Activated CD8-positive, alpha-beta memory T cell treated with anti-CD3 and anti-CD28 coated beads for 24 hours (primary cell): ENCODE measurements around the gene PTGER1.
"Not testable (repeated sequence)": the region's sequence is repeated elsewhere in the genome, so short reads cannot be mapped to it uniquely, and the experiment has no call there.

ENCODE experiments used
- DNase-seq: peaks from one replicate; pipeline ENCODE4 v3.0.0-alpha.2; 2020

The PTGER1 gene

DNA sequence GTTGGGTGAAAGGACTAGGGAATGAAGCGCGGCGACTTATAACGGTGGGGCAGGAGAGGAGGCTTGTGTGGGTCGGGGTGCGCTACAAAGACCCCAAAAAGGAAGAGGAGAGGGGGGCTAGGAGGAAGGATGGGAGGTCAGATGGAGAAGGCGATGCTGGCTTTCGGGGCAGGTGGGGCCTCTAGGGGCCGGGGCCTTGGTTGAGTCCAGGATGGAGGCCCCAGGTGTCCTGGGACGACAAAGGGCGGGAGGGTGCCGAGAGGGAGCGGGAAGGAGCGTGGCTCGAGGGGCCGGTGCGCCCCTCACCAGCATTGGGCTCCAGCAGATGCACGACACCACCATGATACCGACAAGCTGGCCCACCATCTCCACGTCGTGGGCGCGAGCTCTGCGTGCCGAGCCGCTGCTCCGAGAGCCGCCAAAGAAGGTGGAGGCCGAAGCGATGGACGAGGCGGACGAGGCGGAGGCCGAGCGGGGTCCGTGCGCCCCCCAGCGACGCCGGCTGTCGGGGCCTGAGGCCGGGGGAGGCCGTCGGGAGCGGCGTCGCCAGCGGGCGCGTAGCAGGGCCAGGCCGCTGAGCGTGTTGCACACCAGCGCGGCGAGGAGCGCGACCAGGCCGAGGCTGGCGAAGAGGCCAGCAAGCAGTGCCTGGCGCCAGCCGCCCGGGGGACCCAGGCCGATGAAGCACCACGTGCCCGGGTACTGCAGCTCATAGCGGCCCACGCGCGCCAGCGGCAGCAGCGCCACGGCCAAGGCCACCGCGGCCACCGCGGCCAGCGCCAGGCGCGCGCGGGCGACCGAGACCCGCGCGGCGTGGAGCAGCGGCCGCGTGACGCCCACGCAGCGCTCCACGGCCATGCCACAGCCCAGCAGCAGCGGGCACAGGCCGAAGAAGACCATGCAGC lies 1.8 kb downstream of the PTGER1 start:
- peak; percentile 61 for DNase-seq

DNA sequence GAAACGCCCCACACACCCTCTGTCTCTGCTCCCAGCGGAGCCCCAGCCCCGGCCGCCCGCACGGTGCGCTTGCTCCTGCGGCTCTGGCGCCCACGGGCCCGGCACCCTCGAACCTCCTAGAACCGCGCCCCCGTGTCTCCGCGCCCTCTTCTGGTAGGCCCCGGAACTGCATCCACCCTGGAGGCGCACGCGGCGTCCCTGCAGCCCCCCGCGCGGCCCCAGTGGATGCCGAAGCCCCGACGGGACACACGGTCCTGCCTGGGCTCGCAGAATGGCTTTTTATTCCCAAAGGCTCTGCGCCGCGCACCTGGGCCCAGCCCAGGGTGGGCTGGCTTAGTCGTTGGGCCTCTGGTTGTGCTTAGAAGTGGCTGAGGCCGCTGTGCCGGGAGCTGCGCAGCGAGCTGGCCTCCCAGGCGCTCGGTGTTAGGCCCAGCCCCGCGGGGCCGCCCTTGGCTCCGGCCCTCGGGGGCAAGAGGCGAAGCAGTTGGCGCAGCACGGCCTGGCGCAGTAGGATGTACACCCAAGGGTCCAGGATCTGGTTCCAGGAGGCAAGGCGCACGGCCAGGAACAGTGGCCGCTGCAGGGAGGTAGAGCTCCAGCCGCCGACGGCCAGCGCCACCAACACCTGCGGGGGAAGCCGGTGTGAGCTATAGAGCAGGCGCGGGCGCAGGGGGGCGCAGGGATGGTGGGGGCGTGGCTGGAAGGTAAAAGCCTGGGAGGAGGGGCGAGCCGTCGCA lies 2.8 kb downstream of the PTGER1 start:
- DNase-seq: peak; percentile 98

DNA sequence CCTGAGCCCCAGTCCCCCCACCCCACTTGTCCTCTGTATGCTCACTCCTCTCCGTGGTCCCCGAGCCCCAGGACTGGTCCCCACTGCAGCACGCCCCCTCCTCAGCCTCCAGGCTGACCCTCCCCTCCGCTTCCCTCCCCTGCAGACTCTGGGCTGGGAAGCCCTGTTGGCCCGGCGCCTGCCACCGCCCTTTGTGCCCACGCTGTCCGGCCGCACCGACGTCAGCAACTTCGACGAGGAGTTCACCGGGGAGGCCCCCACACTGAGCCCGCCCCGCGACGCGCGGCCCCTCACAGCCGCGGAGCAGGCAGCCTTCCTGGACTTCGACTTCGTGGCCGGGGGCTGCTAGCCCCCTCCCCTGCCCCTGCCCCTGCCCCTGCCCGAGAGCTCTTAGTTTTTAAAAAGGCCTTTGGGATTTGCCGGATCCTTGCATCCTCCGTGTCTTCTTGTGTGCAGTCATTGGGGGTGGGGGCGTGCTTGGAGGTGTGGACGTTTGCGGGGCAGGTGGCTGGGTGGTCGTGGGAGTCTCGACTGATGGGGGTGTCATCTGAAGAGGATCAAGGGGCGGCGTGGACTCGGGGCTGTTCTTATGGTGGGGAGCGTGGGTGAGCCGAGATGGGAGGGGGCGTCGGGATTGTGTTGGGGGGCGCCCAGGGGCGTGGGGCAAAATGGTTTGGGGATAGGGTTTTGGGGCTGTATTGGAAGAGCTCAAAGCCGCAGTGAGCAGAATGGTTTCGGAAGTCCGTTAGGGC lies 3.5 kb downstream of the PTGER1 start:
- no peak for DNase-seq

DNA sequence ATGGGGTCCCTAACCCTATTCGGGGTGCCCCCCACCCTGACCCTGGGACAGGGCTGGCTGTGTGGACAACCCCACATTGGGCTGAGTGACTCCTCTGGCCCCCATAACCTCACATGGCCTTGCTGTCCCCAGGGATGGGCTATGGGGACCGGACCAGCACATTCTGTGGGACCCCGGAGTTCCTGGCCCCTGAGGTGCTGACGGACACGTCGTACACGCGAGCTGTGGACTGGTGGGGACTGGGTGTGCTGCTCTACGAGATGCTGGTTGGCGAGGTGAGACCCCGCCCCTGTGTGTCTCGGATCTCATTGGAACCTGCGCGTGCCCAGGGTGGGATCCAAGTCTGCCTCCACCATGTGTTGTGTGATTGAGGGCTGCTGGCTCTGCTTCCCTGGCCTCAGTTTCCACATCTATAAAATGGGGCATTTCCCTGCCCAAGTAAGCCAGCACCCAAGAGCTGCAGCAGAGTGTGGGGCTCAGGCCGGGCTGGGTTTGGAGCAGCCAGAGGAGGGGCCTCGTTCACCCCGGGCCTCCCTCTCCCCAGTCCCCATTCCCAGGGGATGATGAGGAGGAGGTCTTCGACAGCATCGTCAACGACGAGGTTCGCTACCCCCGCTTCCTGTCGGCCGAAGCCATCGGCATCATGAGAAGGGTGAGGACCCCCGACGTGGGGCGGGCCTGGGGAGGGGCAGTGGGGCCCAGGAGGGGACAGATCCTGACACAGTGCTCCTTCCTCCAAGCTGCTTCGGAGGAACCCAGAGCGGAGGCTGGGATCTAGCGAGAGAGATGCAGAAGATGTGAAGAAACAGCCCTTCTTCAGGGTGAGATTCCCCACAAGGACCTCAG lies 4.9 kb downstream of the PTGER1 start:
- no peak for DNase-seq

DNA sequence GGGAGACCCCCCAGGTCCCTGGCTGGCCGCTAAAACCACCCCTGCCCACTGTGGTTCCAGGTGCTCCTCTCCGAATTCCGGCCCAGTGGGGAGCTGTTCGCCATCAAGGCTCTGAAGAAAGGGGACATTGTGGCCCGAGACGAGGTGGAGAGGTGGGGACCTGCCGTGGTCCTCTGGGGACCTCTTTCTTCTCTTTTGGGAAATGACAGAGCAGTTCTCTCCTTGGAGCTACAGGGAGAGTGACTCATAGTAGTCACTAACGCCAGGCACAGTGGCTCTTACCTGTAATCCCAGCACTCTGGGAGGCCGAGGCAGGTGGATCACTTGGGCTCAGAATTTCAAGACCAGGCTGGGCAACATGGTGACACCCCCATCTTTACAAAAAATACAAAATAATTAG lies 7.3 kb downstream of the PTGER1 start:
- no peak for DNase-seq

DNA sequence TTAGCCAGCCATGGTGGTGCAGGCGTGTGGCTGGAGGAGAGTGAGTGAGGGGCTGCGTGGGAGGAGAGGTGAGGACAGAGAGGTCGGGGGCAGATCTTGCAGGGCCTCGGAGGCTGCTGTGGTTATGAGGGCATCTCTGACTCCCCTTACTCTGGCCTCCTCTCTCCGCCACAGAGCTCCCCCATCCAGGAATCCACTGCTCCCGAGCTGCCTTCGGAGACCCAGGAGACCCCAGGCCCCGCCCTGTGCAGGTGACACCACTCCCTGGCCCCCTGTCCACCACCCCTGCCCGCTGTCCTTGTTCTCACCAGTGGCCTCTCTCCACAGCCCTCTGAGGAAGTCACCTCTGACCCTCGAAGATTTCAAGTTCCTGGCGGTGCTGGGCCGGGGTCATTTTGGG lies 7.8 kb downstream of the PTGER1 start:
- no peak for DNase-seq

DNA sequence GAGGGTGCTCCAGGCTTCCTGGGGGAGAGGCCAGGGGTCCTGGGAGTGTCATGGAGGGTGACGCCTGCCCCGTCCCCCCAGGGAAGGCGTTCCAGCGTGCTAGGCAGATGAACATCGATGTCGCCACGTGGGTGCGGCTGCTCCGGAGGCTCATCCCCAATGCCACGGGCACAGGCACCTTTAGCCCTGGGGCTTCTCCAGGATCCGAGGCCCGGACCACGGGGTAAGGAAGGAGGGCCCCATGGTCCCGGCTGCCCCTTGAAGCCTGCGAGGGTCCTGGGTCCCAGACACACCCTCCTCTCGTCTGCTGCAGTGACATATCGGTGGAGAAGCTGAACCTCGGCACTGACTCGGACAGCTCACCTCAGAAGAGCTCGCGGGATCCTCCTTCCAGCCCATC lies 11.4 kb downstream of the PTGER1 start:
- no peak for DNase-seq

DNA sequence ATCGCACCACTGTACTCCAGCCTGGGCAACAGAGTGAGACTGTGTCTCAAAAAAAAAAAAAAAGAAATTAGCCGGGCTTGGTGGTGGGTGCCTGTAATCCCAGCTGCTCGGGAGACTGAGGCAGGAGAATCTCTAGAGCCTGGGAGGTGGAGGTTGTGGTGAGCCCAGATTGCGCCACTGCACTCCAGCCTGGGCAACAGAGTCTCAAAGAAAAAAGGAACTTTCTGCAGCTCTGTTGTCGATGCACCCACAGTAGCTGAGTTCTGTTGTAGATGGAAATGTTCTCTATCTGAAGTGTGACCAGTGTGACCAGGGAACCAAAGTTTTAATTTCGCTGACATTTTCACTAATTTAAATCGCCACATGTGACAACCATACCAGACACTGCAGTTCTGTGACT lies 12.8 kb downstream of the PTGER1 start:
- not testable (repeated sequence) for DNase-seq

DNA sequence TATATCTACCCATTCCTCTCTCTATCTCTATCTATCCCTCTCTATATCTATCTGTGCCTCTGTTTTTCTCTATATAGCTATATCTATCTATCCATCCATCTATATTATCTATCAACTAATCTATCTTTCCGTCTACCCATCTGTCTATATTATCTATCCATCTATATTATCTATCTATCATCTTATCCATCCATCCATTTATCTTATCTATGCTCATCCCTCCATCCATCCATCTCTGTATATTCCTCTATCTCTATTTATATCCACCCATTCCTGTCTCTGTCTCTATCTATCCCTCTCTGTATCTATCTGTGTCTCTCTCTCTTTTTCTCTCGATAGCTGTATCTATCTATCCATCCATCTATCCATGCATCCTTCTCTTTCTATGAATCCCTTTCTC lies 14.2 kb downstream of the PTGER1 start:
- no peak for DNase-seq

DNA sequence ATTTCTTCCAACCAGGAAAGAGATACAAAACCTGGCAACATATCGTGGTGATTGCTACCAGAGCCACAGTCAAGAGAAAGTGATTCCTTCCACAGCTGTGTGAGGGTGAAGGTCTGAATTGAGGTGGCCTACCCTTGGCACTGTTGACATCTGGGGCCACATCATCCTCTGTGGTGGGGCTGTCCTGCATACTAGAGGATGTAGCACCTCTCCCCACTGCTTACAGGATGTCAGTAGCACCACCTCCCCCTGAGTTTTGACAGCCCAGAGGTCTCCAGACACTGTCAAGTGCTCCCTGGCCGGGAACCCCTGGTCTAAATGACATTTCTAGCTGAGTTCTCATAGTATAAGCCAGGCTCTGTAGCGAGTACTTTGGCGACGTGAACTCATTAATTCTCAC lies 15.5 kb downstream of the PTGER1 start:
- peak; percentile 62 for DNase-seq

DNA sequence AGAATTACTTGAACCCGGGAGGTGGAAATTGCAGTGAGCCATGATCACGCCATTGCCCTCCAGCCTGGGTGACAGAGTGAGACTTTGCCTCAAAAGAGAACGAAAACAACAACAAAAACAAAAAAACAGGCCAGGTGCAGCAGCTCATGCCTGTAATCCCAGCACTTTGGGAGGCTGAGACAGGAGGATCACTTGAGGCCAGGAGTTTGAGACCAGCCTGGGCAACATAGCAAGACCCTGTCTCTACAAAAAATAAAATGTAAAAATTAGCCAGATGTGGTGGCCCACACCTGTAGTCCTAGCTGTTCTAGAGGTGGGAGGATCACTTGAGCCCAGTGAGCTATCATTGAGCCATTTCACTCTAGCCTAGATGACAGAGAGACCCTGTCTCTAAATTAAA lies 22.9 kb downstream of the PTGER1 start:
- DNase-seq: not testable (repeated sequence)

DNA sequence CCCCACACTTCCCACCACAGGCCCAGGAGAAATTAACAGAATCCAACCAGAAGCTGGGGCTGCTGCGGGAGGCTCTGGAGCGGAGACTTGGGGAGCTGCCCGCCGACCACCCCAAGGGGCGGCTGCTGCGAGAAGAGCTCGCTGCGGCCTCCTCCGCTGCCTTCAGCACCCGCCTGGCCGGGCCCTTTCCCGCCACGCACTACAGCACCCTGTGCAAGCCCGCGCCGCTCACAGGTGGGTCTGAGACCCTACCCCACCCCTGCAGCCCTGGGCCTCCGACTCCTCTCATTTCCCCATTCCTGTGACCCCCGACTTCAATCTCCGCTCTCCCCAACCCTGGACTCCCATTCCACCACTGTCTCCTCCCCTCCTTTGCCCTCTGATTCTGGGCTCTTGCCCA lies 24.3 kb downstream of the PTGER1 start:
- no peak for DNase-seq

DNA sequence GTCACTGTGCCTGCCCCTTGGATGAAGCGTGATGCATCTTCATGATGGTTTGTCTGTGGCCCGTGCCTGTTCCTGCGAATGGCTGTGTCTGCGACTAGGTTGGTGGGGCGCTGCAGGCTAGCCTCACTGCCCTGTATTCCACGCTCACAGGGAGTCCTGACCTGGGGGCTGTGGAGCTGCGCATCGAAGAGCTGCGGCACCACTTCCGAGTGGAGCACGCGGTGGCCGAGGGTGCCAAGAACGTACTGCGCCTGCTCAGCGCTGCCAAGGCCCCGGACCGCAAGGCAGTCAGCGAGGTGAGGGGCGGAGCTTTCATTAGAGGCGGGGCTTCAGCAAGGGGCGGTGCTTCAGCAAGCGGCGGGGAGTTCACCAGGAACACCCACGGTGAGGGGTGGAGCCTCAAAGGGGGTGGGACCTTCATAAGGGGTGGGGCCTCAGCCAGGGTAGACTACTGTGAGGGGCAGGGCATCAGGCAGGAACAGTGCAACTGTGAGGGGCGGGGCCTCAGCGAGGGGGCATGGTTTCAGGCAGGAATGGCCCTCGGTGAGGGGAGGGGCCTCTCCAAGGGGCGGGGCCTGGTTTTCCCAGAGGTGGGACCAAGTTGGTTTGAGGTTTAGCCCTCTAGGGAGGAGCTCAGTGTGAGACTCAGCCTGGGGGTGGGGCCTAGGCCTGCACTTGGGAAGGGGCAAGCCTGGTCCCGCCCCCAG lies 24.8 kb downstream of the PTGER1 start:
- peak; percentile 83 for DNase-seq

DNA sequence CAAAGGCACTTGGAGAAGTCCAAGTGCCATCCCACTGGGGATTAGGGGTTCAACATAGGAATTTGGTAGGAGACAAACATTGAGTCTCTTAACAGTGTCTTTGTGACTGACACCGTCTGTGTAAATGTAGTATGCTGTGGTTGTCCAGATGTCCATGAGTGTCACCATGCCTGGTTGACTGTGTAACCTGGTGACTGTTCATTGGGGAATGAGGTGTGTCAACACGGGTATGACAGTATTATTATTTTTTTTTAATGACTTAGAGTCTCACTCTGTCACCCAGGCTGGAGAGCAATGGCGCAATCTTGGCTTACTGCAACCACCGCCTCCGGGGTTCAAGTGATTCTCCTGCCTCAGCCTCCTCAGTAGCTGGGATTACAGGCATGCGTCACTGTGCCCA lies 25.8 kb downstream of the PTGER1 start:
- no peak for DNase-seq

DNA sequence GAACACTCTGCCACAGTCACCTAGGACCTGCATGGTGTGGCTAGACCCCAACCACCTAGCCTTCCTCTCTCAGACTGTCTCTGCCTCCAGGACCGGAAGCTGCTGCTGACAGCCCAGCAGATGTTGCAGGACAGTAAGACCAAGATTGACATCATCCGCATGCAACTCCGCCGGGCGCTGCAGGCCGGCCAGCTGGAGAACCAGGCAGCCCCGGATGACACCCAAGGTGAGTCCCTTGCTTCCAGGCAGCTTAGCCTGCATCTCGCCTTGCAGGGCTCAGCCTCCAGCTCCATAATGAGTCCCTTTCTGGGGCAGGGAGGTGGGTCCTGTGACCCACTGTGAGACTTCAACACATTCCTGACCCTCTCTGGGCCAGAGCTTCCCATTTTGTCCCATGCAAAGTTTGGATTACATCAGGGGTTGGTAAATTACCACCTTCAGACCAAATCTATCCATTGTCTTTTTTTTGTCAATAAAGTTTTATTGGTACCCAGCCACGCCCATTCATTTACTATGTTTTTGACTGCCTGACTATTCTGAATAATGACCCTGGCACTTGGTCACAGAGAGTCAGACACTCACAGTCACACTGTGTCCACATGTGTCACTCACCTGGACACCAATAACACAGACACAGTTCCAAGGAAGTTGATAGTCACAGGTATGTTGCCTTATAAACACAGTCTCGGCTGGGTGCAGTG lies 28.7 kb downstream of the PTGER1 start:
- no peak for DNase-seq

DNA sequence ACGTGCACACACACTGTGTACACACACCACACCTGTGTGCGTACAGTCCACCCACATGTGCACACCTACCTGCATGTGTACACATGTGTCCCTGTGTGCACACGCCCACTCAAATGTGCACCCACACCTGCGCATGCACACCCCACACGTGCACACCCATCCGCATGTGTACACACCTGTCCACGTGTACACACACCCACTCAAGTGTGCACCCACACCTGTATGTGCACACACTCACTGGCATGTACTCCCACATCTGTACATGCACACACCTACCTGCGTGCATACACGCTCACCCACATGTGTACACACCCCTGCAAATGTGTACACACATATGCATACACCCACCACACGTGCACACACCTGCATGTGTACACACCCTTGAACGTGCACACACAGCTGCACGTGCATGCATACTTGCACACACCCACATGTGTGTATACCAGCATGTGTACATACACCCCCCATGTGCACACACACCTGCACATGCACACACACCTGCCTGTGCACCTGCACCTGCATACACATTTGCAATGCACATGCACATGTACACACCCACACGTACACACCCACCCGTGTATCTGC lies 31.4 kb downstream of the PTGER1 start:
- no peak for DNase-seq

DNA sequence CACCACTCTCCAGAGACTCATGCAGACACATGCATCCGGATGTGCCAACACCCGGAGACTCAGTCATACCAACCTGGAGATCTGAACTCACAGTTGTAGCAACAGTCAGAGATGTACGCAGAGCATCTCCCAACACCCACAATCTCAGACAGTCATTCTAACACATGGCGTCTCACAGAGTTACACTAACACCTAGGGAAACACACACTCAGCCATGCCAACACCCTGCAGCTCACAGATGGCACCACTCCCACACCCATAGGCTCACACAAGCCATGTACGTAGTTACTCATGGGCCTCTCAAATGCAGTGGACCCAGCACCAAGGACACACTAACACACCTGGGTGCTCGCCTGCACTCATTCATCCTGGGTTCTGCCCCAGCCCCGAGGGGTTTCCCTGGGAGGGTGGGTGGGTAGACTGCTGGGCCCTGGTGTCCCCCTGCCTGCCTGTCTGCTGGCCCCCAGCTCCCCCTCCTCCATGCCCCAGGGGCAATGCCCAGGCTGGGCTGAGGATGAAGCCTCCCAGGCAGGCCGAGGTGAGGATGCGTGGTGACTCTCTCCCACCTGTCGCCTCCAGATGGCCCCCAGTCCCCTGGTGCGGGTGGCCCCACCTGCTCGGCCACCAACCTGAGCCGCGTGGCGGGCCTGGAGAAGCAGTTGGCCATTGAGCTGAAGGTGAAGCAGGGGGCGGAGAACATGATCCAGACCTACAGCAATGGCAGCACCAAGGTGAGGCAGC lies 32.1 kb downstream of the PTGER1 start:
- no peak for DNase-seq

DNA sequence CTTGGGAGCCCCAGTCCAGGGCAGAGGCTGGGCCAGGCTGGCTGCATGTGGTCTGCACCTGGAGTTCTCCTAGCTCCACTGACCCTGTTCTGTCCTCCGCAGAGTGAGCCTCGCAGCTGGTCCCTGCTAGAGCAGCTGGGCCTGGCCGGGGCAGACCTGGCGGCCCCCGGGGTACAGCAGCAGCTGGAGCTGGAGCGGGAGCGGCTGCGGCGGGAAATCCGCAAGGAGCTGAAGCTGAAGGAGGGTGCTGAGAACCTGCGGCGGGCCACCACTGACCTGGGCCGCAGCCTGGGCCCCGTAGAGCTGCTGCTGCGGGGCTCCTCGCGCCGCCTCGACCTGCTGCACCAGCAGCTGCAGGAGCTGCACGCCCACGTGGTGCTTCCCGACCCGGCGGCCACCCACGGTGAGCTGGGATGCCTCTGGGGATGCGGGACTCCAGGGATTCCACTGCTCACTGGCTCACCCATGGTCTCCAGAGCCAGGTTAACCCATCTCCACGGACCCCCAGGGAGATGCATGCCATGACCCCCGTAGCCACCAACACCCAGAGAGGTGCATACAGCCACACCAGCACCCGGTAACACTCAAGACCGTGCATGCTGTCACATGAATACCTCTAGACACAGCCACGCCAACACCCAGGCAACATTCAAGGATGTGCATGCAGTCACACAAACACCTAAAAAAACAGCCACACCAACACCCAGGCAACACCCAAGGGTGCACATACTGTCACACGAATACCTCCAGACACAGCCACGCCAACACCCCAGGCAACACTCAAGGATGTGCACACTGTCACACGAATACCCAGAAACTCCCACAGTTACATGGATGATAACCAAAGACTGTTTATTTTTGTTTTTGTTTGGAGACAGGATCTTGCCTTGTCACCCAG lies 33.9 kb downstream of the PTGER1 start:
- DNase-seq: no peak

DNA sequence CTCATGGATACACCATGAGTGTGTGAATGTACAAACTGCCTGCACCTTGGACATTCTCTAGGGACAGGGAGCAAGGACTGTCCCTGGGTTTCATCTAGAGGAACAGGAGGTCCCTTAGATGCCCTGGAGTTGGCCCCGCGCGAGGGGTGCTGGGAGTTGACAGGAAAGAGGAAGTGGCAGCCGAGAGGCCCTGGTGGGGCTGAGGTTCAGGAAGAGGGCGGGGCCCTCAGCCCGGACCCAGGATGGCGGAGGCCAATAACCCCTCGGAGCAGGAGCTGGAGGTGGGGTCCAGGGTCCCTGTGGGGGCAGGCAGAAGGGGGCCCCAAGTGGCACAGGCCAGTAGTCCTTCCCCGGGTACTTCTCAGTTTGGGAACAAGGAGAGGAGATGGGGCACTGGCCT lies 35.1 kb downstream of the PTGER1 start:
- DNase-seq: peak; percentile 88
